ENCODE data around the gene KCNF1. TPM values are rescaled to one million over a fixed set of nuclear protein-coding genes. Genes with fewer than 3 reads are reported as not detected.

KCNF1 gene
- total RNA-seq, 2 donors from 2014 or later: 5.2 to 17.0 TPM

GRCh38 chr2:10865841-10866240 is 45.9 kb upstream of the KCNF1 start:
- Mint-ChIP-seq H3K4me1 (peaks cover 8% of the 10 kb centered on the region), H3K27ac (no peak overlapping the region), H3K27me3 (ENCODE audit: insufficient read depth) (peaks cover 8% of the 10 kb centered on the region), H3K9me3 (no peaks in the 10 kb centered on the region), H3K4me3 (no peak overlapping the region), H3K36me3 (ENCODE audit: low read depth) (no peaks in the 10 kb centered on the region)
- no peak overlapping the region for H3K9ac ChIP-seq (ENCODE audit: extremely low read depth, low read length, poor library complexity, severe bottlenecking)
- TF ChIP-seq CTCF (conservative IDR thresholded peaks at IDR 0.05): no peak
- no peak for DNase-seq
- H3K36me3 ChIP-seq (ENCODE audit: control insufficient read depth, insufficient read depth, low read length): no peaks in the 10 kb centered on the region
- H3K27me3 ChIP-seq (ENCODE audit: control insufficient read depth, insufficient read depth, low read length, poor library complexity, severe bottlenecking): no peaks in the 10 kb centered on the region
- 91 to 100% methylated on average over 8 to 10 of the region's 10 CpGs for WGBS, 2 experiments (ENCODE audit: insufficient coverage in 1 of 2, insufficient read length in 1 of 2)
- H3K4me3 ChIP-seq (ENCODE audit: low read length): no peak overlapping the region
- no peaks in the 10 kb centered on the region for H3K9me3 ChIP-seq (ENCODE audit: control insufficient read depth, low read length)
- no peak overlapping the region for H3K27ac ChIP-seq (ENCODE audit: low read depth, low read length)
- no peaks in the 10 kb centered on the region for H3K4me1 ChIP-seq (ENCODE audit: control insufficient read depth, insufficient read depth, low read length)

- H3K36me3 ChIP-seq (ENCODE audit: control insufficient read depth, insufficient read depth, low read length): no peaks in the 10 kb centered on the region
- peaks cover 11% of the 10 kb centered on the region for H3K9me3 Mint-ChIP-seq
- DNase-seq: no peak
- TF ChIP-seq CTCF (conservative IDR thresholded peaks at IDR 0.05): no peak
- no peaks in the 10 kb centered on the region for H3K27me3 ChIP-seq (ENCODE audit: control insufficient read depth, insufficient read depth, low read length, poor library complexity, severe bottlenecking)
- H3K4me1 Mint-ChIP-seq: peaks cover 11% of the 10 kb centered on the region
- no peak overlapping the region for H3K9ac ChIP-seq (ENCODE audit: extremely low read depth, low read length, poor library complexity, severe bottlenecking)
- H3K4me3 Mint-ChIP-seq: no peak overlapping the region
- H3K4me1 ChIP-seq (ENCODE audit: control insufficient read depth, insufficient read depth, low read length): no peaks in the 10 kb centered on the region
- peaks cover 8% of the 10 kb centered on the region for H3K27me3 Mint-ChIP-seq (ENCODE audit: insufficient read depth)
- H3K9me3 ChIP-seq (ENCODE audit: control insufficient read depth, low read length): peaks cover 14% of the 10 kb centered on the region
- H3K4me3 ChIP-seq (ENCODE audit: low read length): no peak overlapping the region
- H3K27ac Mint-ChIP-seq: no peak overlapping the region
- WGBS, 2 experiments (ENCODE audit: insufficient coverage in 1 of 2, insufficient read length in 1 of 2): 92 to 93% methylated on average over 6 of the region's 6 CpGs
- H3K36me3 Mint-ChIP-seq (ENCODE audit: low read depth): peaks cover 3% of the 10 kb centered on the region
- H3K27ac ChIP-seq (ENCODE audit: low read depth, low read length): no peak overlapping the region
Observed at GRCh38 chr2:10867692-10868420, 43.9 kb upstream of the KCNF1 start.

GRCh38 chr2:10868465-10869314 is 43.0 kb upstream of the KCNF1 start:
- WGBS, 2 experiments (ENCODE audit: insufficient coverage in 1 of 2, insufficient read length in 1 of 2): 93 to 94% methylated on average over 12 to 15 of the region's 15 CpGs
- no peak for DNase-seq

More at GRCh38 chr2:10868465-10869314, 43.0 kb upstream of the KCNF1 start:
- Mint-ChIP-seq H3K4me1 (peaks cover 17% of the 10 kb centered on the region), H3K4me3 (no peak overlapping the region), H3K27ac (no peak overlapping the region), H3K36me3 (ENCODE audit: low read depth) (peaks cover 3% of the 10 kb centered on the region), H3K9me3 (peaks cover 12% of the 10 kb centered on the region), H3K27me3 (ENCODE audit: insufficient read depth) (peaks cover 8% of the 10 kb centered on the region)
- no peaks in the 10 kb centered on the region for H3K36me3 ChIP-seq (ENCODE audit: control insufficient read depth, insufficient read depth, low read length)
- no peak overlapping the region for H3K4me3 ChIP-seq (ENCODE audit: low read length)
- no peak overlapping the region for H3K27ac ChIP-seq (ENCODE audit: low read depth, low read length)
- no peak for TF ChIP-seq CTCF (conservative IDR thresholded peaks at IDR 0.05)
- no peak overlapping the region for H3K9ac ChIP-seq (ENCODE audit: extremely low read depth, low read length, poor library complexity, severe bottlenecking)
- no peaks in the 10 kb centered on the region for H3K4me1 ChIP-seq (ENCODE audit: control insufficient read depth, insufficient read depth, low read length)
- H3K9me3 ChIP-seq (ENCODE audit: control insufficient read depth, low read length): peaks cover 18% of the 10 kb centered on the region
- H3K27me3 ChIP-seq (ENCODE audit: control insufficient read depth, insufficient read depth, low read length, poor library complexity, severe bottlenecking): no peaks in the 10 kb centered on the region

Data from endodermal cell (in vitro differentiated cells).